CD4-positive, alpha-beta T cell treated with Interleukin-6 at 100 ng/mL for 8 hours (primary cell): ENCODE measurements around the gene PCP4.

Source experiments
- DNase-seq: peaks from one replicate; pipeline ENCODE4 v3.0.0-alpha.2; 2020; ENCODE audit warnings: mixed read lengths, low spot score

Gene PCP4

DNA sequence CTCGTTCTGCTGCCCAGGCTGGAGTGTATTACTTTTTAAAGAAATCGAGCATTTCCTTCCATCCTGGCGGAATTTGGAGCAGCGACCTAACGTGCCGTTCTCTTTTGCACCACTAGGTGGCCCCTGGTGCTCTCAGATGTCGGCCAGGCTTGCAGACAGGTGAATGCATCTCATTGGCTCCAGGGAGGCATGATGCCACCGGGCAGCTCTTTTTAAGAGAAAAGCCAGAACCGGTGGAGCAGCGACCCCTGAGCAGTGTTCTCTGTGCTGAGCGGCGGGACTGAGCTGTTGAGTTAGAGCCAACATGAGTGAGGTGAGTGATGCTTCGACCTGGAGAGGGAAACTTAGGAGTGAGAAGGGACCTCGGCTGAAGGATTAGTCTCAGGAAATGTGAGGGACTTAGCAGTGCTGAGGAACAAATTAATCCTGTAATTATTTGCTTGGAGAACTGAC lies at the start of gene PCP4:
Gene PCP4, plus strand, starts transcription at position 241 of the 453 bp plus-strand sequence. Its CDS starts 64 bp downstream, at position 305.
- no peak for DNase-seq

GRCh38 chr21:39818557-39818956 lies 48.7 kb upstream of the PCP4 start:
- no peak for DNase-seq

DNA sequence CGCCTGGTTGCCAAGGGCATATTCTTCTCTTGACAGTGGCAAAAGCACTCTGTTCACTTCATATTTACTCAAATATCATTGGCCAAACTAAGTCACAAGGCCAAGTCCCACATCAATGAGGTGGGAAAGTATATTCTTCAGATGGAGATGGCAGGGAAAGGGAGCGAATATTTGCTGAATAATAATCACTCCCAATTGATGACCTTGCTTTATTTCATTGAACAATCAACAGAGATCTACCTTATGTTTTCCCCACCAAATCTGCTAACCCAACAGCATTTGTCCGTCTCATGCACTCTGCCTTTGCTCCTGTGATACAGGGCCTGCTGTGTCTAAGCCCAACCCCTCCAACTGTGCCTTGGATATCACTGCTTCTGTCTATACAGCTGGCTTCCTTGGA lies 45.2 kb upstream of the PCP4 start:
- no peak for DNase-seq

DNA sequence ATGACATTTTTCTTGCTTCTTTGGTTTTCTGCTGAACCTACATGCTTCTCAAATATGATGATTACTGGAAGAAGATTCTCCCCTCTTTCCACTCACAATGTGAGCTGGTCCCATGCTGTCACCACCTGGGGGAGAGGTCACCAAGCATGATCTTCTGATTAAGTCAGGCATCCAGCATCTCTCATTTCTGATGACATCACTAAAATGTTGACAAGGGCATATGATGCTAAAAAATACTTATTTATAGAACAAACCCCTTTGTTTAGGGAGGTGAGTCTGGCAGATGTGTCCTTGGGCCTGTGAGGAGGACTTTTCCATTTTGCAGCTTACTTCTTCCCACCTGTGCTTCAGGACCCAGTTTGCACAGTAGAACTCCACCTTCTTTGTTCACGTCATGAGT lies 42.0 kb upstream of the PCP4 start:
- DNase-seq: no peak

GRCh38 chr21:39834543-39834942 lies 32.7 kb upstream of the PCP4 start:
- DNase-seq: no peak

GRCh38 chr21:39837861-39838359 lies 29.3 kb upstream of the PCP4 start:
- DNase-seq: no peak

DNA sequence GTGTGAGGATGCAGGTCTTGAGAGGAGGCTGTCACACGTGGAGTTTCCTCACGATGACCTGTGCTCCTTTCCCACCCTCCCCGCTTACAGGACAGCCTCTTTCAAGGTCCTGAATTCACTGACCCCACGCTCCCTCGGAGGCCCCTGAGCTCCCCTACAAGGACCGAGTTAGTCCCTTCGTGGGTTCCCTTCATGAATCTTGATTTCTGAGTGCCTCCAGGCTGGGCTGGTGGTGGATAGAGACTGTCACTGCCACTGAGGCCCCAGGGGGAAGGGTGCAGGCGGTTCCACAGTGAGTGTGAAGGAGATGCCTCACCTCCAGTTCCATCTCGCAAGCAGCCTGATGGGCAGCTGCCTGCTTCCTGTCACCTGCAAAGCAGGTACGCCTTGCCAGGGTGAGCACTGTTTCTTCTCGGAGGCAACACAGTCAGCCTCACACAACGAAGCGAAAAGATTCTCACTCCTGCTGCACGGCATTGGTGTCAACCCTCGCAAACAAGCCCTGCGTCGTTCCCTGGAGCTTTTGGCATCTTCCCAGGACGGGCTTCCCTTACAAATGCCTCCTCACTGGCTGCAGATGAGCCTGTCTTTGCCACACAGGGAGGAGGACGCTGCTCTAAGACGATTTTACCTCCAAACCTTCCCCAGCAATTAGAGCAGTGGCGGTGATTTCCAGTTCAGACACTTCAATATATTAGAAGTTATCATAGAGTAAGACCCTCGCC lies 26.7 kb upstream of the PCP4 start:
- DNase-seq: no peak

GRCh38 chr21:39842741-39843459 lies 24.3 kb upstream of the PCP4 start:
- no peak for DNase-seq

- no peak for DNase-seq
Observed at GRCh38 chr21:39843483-39843882, 23.8 kb upstream of the PCP4 start.

DNA sequence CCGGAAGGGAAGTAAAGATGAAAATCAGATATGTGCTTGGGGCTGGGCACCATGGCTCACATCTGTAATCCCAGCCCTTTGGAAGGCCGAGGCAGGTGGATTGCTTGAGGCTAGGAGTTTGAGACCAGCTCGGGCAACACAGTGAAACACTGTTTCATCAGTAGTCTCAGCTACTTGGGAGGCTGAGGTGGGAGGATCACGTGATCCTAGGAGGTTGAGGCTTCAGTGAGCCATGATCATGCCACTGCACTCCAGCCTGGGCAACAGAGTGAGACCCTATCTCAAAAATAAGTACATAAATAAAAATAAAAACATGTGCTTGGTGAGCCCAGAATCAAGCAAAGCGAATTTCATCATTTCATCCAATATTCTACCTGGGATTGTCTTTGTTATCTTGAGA lies 23.3 kb upstream of the PCP4 start:
- DNase-seq: no peak

DNA sequence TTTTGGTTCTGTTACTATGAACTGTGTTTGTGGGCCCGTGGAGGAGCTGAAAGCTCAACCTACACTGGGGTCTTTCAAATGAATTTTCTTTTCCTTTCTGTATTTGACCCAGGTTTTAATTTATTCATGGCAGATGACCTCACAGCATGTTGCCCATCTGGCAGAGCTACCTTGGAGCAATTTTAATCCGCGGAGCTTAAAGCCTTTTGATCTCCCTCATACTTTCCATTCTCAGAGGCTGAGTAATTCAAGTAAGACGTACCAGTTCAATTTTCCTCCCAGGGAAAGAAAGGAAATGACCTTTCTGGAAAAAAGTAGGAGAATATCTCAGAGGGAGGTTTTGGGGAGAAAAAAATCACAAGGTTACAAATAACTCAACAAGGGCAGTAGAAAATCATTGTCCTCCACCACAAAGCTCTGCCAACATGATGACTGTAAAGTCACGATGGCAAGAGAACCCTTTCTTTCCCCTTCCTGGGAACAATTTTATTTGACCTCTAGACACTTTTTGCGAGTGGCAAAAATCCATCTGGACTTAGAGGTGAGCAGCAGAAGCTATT lies 21.6 kb upstream of the PCP4 start:
- no peak for DNase-seq

DNA sequence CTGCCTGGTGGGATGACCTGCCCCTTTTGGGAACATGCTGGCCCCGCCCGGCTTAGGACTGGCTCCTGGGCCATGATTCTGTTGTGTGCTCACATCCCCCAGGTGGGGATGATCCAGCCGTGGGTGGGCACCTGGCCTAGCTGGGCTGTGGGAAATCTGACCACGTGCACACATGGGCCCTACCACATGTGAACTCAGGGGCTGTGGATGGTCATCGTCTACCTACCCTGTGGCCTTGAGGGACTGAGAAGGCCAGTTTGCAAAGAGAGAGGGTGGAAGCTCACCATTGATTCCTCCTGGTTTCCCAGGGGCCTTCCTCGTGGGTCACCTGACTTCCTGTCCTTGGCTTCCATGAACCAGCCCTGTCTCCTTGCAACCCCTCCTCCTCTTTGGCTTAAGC lies 19.4 kb upstream of the PCP4 start:
- DNase-seq: no peak

- no peak for DNase-seq
Observed at GRCh38 chr21:39849014-39849655, 18.1 kb upstream of the PCP4 start.

DNA sequence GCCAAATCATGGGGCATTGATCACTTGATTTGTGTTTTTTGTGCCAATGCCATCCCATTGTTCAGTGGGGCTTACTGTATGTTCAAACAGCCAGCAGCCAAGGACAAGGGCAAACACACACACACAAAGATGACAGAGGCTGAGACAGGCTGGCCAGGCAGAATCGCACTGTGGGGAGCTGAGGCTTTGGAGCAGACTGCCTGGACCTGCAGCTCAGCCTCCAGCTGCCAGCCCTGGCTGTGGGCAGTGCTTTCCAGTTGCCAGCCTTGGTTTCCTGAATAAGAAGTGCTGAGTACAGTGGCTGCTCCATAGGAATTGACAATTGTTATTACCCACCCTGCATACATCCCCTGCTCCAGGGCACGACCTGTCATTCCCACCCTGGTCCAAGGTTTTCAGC lies 16.9 kb upstream of the PCP4 start:
- DNase-seq: no peak

DNA sequence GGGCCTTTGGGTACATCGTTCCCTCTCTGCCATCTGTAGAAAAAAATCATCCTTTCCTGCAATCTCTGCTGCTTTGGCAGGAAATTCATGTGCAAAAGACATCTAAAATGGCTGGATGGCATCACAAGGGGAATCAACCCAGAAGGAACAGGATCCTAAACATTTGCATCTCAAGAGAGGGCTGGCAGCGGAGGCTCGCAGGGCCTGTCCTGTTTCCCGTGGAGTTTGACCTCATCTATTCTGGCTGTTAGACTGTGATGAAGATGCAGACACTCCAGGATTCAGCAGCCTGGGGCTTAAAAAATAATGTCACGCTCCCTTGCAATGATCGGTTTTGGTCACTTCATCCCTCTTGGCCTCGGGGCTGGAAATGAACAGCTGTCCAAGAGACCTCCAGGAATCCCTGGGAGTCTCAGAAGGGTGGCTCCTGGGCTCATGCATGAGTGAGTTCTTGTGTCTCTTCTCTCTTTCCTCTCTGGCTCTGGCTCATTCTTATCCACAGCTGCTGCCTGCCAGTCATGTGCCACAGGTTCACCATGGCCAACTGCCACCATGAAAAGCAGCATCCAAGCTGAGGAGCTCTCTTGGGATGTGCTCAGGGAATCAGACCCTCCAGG lies 16.1 kb upstream of the PCP4 start:
- no peak for DNase-seq

DNA sequence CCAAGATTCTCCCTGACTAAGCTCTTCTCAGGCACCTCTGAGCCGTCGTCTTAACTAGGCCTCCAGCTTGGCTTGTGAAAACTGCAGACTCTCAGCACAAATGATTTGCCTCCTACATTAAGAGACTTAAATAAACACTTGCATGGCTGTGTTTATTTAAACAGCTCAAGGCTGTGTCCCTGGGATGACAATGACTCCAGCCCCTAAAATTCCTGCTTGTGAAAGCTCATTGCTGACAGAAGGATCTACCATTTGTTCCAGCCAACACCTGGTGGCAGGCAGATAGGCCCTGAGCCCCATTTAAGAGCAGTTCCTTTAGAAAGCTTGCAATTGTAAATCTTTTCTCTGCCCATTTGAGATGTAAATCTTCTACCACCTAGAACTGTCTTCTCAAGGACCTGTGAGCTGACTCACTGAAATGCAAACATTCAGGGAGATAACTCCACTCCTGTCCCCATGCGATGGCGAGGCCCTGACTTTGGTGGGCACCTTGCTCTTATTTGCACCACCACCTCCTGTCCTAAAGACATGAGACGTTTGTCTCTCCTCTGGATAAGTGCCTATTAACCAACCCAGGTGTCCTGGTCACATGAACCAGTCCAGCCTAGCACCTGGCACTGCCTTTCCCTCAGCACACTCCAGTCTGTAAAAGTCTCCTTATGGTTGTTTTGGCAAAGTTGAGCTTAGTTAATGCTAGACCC lies 15.1 kb upstream of the PCP4 start:
- DNase-seq: no peak

DNA sequence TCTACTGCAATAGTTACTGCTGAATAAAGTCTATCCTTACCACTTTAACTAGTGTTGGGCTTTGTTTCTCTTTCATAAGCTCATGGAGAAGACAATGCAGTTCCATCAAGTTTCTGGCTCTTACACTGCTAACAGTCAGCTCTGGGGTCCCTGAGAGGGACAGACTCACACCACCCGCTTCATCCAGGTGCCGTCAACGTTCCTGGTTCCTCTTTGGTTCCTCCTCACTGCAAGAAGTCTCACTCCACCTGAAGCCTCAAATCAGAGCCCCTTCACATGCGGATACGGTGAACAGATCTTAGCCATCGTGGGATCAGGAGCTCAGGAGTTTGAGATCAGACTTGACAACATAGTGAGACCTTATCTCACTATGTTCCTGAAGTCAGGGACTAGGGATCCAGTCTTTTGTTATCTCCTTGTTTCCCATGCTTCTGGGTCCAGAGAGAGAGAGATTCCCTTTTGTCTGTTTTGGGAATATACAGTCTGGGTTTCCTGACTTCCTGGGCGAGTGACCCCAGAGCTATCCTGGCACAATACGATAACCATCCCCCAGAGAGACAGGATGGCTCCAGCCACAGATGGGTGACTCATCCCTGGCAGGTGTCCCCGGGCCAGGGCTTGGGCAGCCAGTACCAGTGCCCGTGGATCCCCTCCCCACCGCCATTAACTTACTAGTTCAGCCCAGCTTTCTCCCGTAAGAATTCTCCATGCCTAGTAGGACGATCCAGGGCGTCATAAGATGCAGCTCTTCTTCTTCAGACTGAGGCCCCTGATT lies 14.3 kb upstream of the PCP4 start:
- no peak for DNase-seq

GRCh38 chr21:39854572-39854971 lies 12.7 kb upstream of the PCP4 start:
- no peak for DNase-seq

DNA sequence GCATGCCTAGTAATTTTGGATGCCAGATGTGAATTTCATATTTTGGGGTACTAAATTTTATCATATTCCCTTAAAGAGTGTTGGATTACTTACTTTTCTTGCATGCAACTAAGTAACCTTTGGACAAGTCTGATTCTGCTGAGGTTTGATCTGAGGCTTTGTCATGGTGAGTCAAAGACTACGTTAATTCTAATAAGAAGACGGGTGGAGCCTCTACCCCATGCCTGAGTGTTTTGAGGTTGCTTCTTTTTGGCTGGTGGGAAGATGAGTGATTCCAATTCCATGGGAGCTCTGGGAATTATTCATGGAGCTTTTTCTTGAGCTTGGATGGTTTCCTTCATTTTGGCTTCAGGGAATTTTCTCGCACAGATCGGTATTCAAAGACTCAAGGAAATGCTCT lies 11.6 kb upstream of the PCP4 start:
- DNase-seq: no peak

DNA sequence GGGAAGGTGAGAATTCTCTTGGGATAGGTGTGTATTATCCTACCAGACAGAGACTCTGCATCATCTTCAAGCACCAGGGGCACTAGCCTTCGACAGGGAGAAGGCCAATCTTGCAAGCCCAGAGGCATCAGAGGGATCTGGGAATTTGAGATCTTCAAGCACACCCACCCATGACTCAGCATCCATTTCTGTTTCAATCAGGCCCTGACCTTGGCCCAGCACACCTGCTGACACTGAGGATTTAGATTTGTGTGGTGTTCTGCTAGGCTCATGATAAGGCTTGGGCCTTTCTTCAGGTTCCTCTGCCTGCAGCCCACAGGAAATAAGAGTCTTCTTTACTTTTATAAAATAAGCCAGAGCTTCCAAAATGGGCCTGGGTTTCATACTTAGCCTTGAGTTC lies 6.6 kb upstream of the PCP4 start:
- DNase-seq: no peak

- no peak for DNase-seq
Observed at GRCh38 chr21:39863111-39863510, 4.1 kb upstream of the PCP4 start.
